SK-N-MC (cell line): ENCODE data around the gene TBC1D1.

Experiments
- EZH2 ChIP-seq: fragments of 200-600 bp; sonication (generic); IDR thresholded peaks from one replicate; pipeline ENCODE4 v1.6.1; 2017; ENCODE audit warnings: antibody characterized with exemption
- FOXP2 ChIP-seq: optimal IDR thresholded peaks from 2 replicates; pipeline ENCODE3; 2011; ENCODE audit warnings: mild to moderate bottlenecking, moderate library complexity; ENCODE audit not compliant: insufficient read depth; ENCODE audit errors: extremely low read length, control extremely low read depth
- POLR2AphosphoS5 ChIP-seq: IDR thresholded peaks from 2 replicates; pipeline ENCODE4 v1.6.1; 2012; ENCODE audit warnings: mild to moderate bottlenecking, low read depth, low read length, borderline replicate concordance

DNA sequence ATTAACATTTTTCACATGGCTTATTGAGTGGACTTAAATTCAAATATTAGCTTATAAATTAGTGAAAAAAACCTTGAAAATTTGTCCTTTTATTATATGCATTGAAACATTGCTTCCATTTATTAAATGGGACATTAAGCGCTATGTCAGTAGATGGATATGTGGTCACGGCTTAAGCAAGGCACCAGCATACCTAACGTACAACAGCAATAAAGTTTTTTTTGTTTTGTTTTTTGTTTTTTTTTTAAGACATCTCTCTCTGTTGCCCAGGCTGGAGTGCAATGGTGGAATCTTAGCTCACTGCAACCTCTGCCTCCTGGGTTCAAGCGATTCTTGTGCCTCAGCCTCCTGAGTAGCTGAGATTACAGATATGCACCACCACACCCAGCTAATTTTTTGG is 32.8 kb upstream of the TBC1D1 start:
- TF ChIP-seq POLR2AphosphoS5 = no peak
- no peak for TF ChIP-seq EZH2
- no peak for TF ChIP-seq FOXP2
